ENCODE measurements around the gene SATB1. TPM values are rescaled to one million over a fixed set of nuclear protein-coding genes. Genes with fewer than 3 reads are reported as not detected.

Gene SATB1
- total RNA-seq, 2 experiments from 2014 or later, result 390 to 393 TPM

GRCh38 chr3:18370672-18371071 is 54.5 kb downstream of the SATB1 start:
- Histone ChIP-seq H3K4me1 (ENCODE audit: insufficient read depth, low read length) (peaks cover 20% of the 10 kb centered on the region), H3K27me3 (ENCODE audit: control insufficient read depth in 1 of 2, insufficient read depth in 2 of 2, low read length in 2 of 2) (no peaks in the 10 kb centered on the region), H3K4me3 (ENCODE audit: low read length) (no peak overlapping the region), H3K27ac (ENCODE audit: low read depth in 1 of 2, low read length in 2 of 2) (no peak overlapping the region), H3K9me3 (ENCODE audit: control insufficient read depth in 1 of 2, insufficient read depth in 1 of 2, low read length in 2 of 2) (no peaks in the 10 kb centered on the region), H3K36me3 (ENCODE audit: insufficient read depth, low read length) (peaks cover 75% of the 10 kb centered on the region)
- TF ChIP-seq, protein P1, sequence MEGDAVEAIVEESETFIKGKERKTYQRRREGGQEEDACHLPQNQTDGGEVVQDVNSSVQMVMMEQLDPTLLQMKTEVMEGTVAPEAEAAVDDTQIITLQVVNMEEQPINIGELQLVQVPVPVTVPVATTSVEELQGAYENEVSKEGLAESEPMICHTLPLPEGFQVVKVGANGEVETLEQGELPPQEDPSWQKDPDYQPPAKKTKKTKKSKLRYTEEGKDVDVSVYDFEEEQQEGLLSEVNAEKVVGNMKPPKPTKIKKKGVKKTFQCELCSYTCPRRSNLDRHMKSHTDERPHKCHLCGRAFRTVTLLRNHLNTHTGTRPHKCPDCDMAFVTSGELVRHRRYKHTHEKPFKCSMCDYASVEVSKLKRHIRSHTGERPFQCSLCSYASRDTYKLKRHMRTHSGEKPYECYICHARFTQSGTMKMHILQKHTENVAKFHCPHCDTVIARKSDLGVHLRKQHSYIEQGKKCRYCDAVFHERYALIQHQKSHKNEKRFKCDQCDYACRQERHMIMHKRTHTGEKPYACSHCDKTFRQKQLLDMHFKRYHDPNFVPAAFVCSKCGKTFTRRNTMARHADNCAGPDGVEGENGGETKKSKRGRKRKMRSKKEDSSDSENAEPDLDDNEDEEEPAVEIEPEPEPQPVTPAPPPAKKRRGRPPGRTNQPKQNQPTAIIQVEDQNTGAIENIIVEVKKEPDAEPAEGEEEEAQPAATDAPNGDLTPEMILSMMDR (IDR thresholded peaks at IDR 0.05), result no peak
- ChIA-PET POLR2A (interaction anchor here (1.4 kb wide), 1 partner anchor 10 kb away, joined by 4 read pairs; no protein-coding TSS in a partner anchor), CTCF (no interaction called here)
- H3K27ac Mint-ChIP-seq, result peak overlapping the region; percentile 93
- intact Hi-C loops (cut with DNase I, micrococcal nuclease), result loop anchor here in 1 of 2 experiments (5.0 kb wide), 2 partner anchors 42 to 617 kb away; no protein-coding TSS in a partner anchor
- ATAC-seq (ENCODE audit: poor library complexity) (peak; percentile 45), DNase-seq (no peak)
- H3K4me1 Mint-ChIP-seq (ENCODE audit: low read depth), result peaks cover 96% of the 10 kb centered on the region
- no peaks in the 10 kb centered on the region for H3K27me3 Mint-ChIP-seq
- H3K36me3 Mint-ChIP-seq (ENCODE audit: low read depth), result peaks cover 98% of the 10 kb centered on the region
- H3K9me3 Mint-ChIP-seq, result no peaks in the 10 kb centered on the region
- peak overlapping the region; percentile 58 for H3K4me3 Mint-ChIP-seq

GRCh38 chr3:18369551-18370185 is 55.5 kb downstream of the SATB1 start:
- TF ChIP-seq, protein P1 (IDR thresholded peaks at IDR 0.05), result no peak
- peak overlapping the region; percentile 93 for H3K27ac Mint-ChIP-seq
- intact Hi-C loops (cut with DNase I, micrococcal nuclease), result loop anchor here in 1 of 2 experiments (5.0 kb wide), 2 partner anchors 43 to 618 kb away; no protein-coding TSS in a partner anchor
- no peak for DNase-seq
- no peak for ATAC-seq (ENCODE audit: poor library complexity)
- peaks cover 98% of the 10 kb centered on the region for H3K36me3 Mint-ChIP-seq (ENCODE audit: low read depth)
- Histone ChIP-seq H3K36me3 (ENCODE audit: insufficient read depth, low read length) (peaks cover 72% of the 10 kb centered on the region), H3K27me3 (ENCODE audit: control insufficient read depth in 1 of 2, insufficient read depth in 2 of 2, low read length in 2 of 2) (no peaks in the 10 kb centered on the region), H3K9me3 (ENCODE audit: control insufficient read depth in 1 of 2, insufficient read depth in 1 of 2, low read length in 2 of 2) (no peaks in the 10 kb centered on the region), H3K27ac (ENCODE audit: low read depth in 1 of 2, low read length in 2 of 2) (no peak overlapping the region), H3K4me1 (ENCODE audit: insufficient read depth, low read length) (peaks cover 15% of the 10 kb centered on the region), H3K4me3 (ENCODE audit: low read length) (no peak overlapping the region)
- no peaks in the 10 kb centered on the region for H3K27me3 Mint-ChIP-seq
- ChIA-PET POLR2A (interaction anchor here (1.5 kb wide), 1 partner anchor 75 kb away, joined by 3 read pairs; no protein-coding TSS in a partner anchor), CTCF (no interaction called here)
- peak overlapping the region; percentile 63 for H3K4me3 Mint-ChIP-seq
- no peaks in the 10 kb centered on the region for H3K9me3 Mint-ChIP-seq
- H3K4me1 Mint-ChIP-seq (ENCODE audit: low read depth), result peaks cover 96% of the 10 kb centered on the region

- H3K36me3 ChIP-seq (ENCODE audit: insufficient read depth, low read length), result peaks cover 58% of the 10 kb centered on the region
- Mint-ChIP-seq H3K4me1 (ENCODE audit: low read depth) (peaks cover 89% of the 10 kb centered on the region), H3K9me3 (no peaks in the 10 kb centered on the region), H3K4me3 (peak overlapping the region; percentile 17), H3K27me3 (no peaks in the 10 kb centered on the region), H3K36me3 (ENCODE audit: low read depth) (peaks cover 94% of the 10 kb centered on the region), H3K27ac (peak overlapping the region; percentile 61)
- POLR2A ChIA-PET, result interaction anchor here (0.7 to 1.4 kb wide), 4 partner anchors 21 to 31 kb away, joined by 3 to 5 read pairs (median 4); no protein-coding TSS in a partner anchor
- intact Hi-C loops (cut with DNase I, micrococcal nuclease), result no loop called here
- no peaks in the 10 kb centered on the region for H3K9me3 ChIP-seq (ENCODE audit: control insufficient read depth in 1 of 2, insufficient read depth in 1 of 2, low read length in 2 of 2)
- no peaks in the 10 kb centered on the region for H3K27me3 ChIP-seq (ENCODE audit: control insufficient read depth in 1 of 2, insufficient read depth in 2 of 2, low read length in 2 of 2)
- H3K4me1 ChIP-seq (ENCODE audit: insufficient read depth, low read length), result peaks cover 4% of the 10 kb centered on the region
- H3K4me3 ChIP-seq (ENCODE audit: low read length), result no peak overlapping the region
- CTCF ChIA-PET, result no interaction called here
- ATAC-seq (ENCODE audit: poor library complexity) (no peak), DNase-seq (no peak)
- TF ChIP-seq, protein P1 (IDR thresholded peaks at IDR 0.05), result no peak
- H3K27ac ChIP-seq (ENCODE audit: low read depth in 1 of 2, low read length in 2 of 2), result no peak overlapping the region
Measured at GRCh38 chr3:18366258-18366657, 58.9 kb downstream of the SATB1 start.

All from CD4-positive, alpha-beta T cell (primary cell).